ENCODE measurements around the gene SRD5A1.
A peak's percentile ranks its signal among the peaks of the same experiment; 100 is the strongest.

The SRD5A1 gene

DNA sequence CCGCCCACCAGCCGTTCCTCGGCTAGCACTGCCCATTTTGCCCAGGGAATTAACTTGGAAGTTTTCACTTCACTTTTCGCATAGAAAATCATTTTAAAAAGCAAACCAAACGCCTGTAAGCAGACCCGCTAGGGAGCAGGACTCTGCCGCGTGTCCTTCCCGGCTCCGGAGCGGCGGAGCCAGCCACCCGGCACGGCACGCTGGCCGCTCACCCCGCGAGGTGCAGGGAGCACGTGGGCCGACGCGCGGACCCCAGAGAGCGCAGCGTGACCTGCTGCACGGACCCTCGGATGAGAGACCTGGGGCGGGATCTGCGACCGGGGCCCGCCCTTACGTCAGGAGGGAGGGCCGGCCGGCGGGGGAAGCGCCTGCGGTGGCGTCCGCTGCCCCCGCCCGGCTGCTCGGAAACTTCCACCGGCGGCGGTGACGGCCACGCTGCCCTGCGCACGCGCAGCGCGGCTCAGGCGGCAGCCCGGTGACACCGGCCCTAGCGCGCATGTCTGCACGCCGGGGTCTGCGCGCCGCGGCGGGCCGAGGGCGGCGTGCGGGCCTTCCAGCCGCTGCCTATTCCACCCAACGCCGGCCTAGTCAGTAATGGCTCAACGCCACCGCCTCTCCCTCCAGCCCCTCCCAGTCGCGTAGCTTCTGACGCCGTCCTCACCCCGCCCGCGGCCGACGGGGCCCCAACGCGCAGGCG lies 79.5 kb downstream of the SRD5A1 start:
- DNase-seq (ENCODE audit: low read depth, low spot score), result peak; percentile 98

DNA sequence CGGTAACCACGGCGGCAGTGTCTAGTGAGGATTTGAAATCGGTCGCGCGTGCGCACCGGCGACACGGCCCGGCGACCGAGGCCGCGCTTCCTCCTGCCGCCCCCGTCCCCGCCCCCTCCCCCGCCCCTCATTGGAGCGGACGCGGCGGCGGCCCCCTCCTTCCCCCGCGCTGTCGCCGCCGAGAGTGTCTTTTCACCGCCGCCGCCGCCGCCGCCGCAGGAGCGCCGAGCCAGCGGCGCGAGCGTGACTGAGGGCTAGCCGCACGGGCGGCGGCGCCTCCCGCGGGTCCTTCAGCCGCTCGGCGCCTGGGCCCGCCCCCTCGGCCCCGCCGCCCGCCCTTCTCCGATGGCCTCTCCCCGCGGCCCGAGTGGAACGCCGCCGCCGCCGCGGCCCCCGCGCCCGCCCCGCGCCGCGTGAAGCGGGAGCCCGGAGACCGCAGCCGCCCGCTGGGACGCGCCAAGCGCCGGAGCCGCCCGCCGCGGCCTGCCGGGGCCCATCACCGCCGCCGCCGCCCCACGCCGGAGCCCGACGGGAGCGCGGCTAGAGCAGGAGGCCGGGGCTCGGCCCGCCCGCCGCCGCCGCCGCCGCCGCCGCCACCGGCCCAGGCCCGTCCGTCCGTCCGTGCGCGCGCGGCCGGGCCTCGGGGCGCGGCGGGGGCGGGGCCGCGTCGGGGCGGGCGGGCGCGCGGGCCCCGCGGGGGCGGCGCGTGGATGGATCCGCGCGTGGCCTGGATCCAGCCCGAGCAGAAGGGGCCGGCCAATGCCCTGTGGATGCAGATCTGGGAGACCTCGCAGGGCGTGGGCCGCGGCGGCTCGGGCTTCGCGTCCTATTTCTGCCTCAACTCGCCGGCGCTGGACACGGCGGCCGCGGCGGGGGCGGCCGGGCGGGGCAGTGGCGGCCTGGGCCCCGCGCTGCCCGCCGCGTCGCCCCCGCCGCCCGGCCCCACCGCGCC lies 80.3 kb downstream of the SRD5A1 start, which contains the start of gene TENT4A:
Gene TENT4A, plus strand, starts transcription at position 159 of the 952 bp plus-strand sequence. Its CDS starts 552 bp downstream, at position 711.
- no peak for DNase-seq (ENCODE audit: low read depth, low spot score)

DNA sequence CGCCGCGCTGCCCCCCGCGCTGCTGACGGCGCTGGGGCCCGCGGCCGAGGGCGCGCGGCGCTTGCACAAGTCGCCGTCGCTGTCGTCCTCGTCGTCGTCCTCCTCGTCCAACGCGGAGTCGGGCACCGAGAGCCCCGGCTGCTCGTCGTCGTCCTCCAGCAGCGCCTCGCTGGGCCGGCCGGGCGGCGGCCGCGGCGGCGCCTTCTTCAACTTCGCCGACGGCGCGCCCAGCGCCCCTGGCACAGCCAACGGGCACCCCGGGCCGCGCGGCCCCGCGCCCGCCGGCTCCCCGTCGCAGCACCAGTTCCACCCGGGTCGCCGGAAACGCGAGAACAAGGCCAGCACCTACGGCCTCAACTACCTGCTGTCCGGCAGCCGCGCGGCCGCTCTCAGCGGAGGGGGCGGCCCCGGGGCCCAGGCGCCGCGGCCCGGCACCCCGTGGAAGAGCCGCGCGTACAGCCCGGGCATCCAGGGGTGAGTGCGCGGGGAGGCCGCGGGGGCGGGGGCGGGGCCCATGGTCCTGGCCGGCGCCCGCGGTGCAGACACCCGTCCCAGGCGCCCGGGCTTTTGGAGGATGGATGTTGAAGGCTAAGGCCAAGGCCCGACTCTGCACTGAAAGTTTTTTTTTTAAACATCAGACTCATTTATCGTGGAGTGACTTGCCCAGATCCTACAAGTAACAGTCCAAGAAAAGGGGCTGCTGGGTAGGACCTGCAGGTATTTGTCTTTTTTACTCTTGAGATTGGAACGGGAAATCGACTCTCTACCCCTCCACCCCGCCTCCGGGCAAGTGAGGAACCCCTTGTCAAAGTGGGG lies 81.2 kb downstream of the SRD5A1 start:
- no peak for DNase-seq (ENCODE audit: low read depth, low spot score)

DNA sequence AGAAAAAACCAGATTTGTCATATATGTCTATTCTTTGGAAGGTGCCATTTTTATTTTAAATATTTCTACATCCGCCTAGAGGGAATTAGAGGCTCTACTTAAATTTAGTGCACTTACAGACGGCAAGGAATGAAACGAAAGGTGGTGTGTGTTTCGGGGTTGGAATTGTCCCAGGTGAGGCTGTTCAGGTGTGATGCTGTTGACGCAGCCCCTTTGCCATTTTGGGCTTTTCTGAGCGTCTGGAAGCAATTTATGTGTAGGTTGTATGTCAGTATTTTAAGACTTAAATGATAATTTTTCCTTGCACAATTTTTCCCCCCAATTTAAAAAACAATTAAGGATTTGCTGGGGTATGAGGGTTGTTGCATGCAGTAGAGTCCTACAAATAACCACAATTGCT lies 82.0 kb downstream of the SRD5A1 start:
- DNase-seq (ENCODE audit: low read depth, low spot score), result no peak

DNA sequence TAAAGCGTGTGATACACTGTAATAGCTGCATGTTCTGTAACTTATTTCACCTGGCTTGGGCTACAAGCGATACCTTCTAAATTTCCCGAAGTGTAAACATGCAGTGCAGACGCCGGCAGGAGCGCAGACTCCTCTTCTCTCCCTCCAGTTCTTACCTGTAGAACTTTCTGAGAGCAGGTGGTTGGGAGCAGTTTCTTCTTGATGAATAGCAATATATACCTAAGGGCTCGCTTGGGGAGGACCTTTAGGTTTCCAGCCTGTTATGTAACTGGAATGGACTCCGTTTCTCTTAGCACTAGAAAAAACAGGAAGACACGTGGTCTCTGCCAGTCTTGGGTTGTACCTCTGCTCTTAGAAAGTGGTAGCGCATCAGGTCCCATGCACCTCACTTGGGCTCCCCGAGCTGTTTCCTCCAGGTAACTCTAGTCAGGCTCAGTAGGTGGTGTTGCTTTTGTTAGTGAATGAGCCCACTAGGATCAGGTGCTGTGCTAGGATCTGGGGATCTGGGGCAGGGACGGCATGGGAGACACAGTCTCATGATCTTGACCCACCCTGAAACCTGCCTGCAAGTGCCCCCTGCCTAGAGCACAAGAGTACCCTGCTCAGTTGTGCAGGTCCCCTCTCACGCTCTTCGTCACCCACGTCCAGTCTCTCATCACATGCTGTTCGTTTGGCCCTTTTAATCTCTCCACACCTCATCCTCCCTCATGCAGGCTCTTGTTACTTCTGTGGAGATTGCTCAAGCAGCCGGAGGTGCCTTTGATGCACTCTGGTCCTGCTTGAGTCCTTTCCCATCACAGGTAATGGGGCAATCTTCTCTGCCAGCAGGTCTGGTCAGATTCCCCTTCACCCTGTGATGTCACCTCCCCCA lies 82.8 kb downstream of the SRD5A1 start:
- DNase-seq (ENCODE audit: low read depth, low spot score), result no peak

DNA sequence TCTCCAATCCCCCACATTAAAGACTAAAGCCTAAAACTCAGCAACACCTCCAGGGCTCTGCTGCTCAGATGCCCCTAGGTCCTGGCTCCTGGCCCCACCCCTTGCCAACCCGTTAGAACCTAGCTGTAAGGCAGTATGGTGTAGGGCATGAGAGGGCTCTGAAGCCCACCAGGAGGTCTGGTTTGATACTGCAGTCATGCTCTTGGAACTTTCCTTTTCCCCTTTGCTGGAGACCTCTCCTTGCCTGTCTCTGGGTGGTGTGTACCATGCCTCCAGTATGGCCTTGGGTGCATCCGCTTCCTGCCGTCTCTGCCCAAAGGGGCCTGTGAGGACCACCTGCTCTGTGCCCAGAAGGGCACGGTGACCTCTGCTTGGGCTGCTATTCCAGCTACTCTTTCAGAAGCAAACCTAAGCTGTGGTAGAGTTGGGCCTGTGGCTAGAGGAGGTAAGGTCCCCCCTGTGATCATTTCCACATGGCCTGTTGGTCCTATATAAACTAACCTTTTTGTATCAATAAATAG lies 83.4 kb downstream of the SRD5A1 start:
- no peak for DNase-seq (ENCODE audit: low read depth, low spot score)

DNA sequence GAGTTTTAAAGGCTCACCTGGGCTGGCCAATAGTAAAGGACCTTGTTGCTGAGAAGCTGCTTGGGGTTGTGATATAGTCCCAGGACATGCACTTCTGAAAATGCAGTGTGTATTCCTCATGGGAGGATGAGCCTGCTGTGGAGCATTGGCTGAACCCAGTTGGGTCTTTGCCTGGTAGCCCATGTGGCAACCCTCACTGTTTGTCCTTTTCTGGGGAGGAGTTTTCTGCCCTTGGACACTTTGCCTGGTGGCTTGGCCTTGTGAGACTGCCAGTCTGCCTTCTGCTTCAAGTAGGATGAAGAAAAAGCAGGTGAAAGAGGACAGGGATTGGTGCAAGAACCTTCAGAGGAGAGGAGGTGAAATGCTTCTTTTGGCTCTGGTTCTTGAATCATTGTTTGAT lies 84.0 kb downstream of the SRD5A1 start:
- no peak for DNase-seq (ENCODE audit: low read depth, low spot score)

DNA sequence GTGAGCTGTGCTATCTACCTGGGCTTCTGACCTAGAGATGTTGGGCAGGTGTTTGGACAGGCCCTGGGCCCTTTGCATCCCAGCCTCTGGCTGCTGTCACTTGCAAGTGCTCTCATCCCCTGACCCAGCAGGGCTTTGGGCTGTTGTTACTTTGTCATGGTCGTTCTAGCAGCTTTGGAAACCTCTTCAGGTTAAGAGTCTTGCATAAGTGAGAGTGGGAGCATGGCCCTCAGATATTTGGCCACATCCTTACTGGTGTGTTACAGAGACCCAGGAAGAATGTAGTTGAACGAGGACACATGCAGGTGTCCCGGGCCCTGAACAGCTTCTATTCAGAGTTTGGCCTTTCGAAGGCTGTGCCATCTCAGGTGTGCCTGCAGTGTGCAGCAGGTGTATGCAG lies 84.4 kb downstream of the SRD5A1 start:
- no peak for DNase-seq (ENCODE audit: low read depth, low spot score)

DNA sequence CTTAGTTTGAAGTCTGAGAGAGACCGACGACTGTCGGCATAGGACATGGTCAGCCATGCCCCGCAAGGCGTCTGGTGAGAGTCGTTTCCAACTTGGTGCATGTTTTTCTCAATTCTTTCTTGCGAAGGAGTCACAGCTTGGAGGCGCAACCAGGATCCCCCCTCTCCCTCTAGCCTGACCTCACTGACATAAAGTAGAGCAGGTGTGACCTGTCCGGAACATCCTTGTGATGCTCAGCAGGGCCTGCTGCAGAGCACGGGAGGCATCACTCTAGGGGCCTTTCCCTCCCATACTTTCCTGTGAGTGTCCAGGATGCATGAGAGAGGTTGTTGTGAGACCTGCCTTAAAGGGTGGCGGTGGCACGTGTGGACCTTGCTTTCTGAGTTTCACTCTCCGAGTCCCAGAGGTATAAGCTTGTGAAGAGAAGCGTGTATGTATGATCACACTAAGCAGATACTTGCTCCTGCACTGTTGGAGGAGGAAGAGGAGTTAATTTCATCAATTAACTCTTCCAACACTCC lies 85.0 kb downstream of the SRD5A1 start:
- DNase-seq (ENCODE audit: low read depth, low spot score), result no peak

DNA sequence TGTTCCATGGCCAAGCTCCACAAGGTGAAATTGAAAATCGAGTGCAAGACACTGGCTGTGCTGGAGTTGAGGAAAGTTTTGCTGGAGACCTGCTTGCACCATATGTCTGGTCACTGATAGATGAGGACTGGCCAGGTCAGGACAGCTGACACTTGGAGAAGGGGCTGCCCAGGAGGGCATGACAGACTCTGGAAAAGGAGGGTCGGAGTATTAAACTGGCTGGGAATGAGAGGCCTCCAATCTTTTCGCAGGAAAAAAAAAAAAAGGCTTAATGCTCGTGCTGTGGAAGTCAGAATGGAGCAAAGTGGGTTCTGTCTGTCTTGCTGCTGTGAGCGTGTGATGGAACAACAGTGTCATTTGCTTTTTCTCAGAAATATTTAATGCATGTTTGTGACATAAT lies 85.5 kb downstream of the SRD5A1 start:
- DNase-seq (ENCODE audit: low read depth, low spot score), result no peak

DNA sequence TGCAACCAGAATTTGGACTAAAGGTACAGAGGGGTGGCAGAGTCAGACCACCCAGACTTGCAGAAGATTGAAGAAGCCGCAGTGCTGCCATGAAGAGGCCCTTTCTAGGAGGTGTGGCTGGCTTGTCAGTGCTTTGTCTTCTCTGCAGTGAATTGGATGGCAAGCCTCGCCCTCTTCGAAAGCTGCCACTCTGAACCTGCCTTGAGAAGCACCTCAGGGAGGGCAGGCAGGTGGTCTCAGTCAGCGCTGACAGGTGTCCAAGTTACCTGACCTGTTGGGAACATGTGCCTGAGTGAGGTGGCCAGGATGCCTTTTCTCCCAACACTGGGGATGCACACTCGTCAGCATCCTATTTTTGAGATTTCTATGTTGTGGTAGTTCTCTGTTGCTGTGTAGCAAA lies 86.2 kb downstream of the SRD5A1 start:
- no peak for DNase-seq (ENCODE audit: low read depth, low spot score)

DNA sequence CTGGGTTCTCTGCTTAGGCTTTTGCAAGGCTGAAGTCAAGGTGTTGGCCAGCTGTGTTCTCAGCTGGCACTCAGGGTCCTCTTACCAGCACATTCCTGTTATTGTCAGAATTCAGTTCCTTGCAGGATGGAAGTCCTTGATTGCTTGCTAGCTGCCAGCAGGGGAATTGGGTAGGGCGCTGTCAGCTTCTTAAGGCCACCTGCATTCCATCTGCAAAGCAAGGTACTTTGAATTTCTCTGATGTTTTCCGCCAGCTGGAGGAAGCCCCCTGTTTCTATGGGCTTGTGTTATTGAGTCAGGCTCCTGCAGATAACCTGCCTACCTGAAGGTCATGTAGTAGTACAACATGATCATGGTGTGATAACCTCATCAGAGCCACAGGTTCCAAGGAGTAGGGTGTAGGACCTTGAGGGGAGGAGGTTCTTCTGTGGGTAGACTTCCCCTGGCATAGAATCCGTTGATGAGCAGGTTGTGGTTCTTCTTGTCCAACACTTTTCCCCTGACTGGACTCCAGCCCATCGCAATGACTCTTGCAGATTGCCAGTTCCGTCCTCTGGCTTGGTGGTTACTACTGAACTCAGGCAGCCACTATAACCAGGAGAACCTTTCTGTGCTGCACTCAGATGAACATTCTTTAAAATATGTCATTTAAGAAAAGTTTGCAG lies 86.8 kb downstream of the SRD5A1 start:
- DNase-seq (ENCODE audit: low read depth, low spot score), result no peak

DNA sequence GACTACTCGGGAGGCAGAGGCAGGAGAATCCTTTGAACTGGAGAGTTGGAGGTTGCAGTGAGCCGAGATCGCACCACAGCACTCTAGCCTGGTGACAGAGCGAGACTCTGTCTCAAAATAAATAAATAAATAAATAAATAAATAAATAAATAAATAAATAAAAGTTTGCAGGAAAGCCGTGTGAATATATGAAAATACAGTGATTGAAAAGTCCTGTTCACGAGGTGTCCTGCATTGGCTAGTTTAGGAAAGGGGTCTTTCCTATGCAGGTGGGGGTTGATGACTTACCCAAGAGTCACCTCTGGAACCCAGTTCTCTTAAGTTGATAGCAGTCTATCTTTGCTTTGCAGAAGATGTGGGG lies 87.3 kb downstream of the SRD5A1 start:
- no peak for DNase-seq (ENCODE audit: low read depth, low spot score)

DNA sequence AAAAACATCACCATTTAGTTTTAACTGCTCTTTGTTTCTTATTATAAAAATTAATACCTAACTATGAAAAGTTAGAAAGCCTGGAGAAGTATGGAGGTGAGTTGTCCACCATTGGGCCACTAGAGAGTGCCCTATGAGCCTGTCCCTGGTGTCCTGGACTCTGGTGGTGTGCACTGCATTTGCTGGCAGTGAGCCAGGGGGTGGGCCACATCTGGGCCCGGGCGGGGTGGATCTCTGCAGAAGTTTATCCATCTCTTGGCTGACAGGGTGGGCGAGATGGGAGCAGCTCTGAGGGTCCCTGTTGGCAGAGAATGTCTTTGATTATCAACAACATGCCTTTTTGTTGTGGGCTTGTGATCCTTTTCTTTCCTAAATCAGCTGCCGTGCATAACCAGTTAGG lies 88.2 kb downstream of the SRD5A1 start:
- no peak for DNase-seq (ENCODE audit: low read depth, low spot score)

DNA sequence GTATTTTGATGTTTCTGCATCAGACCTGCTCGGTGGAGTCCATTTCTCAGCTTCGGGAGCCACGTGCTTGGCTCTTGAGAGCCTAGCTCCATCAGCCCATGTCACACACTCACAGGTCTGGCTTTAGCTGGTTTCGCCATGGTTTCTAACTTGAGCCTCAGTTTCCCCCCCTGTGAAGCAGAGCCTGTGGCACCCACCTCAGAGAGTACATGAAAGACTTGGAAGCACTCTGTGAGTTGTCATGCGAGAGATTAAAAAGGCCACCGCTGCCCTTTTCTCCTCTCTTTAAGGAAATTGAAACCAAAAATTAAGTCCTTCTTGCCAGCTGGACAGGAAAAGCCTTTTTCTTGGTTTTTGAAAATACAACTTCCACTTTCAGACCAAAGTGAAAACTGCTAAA lies 88.8 kb downstream of the SRD5A1 start:
- no peak for DNase-seq (ENCODE audit: low read depth, low spot score)

DNA sequence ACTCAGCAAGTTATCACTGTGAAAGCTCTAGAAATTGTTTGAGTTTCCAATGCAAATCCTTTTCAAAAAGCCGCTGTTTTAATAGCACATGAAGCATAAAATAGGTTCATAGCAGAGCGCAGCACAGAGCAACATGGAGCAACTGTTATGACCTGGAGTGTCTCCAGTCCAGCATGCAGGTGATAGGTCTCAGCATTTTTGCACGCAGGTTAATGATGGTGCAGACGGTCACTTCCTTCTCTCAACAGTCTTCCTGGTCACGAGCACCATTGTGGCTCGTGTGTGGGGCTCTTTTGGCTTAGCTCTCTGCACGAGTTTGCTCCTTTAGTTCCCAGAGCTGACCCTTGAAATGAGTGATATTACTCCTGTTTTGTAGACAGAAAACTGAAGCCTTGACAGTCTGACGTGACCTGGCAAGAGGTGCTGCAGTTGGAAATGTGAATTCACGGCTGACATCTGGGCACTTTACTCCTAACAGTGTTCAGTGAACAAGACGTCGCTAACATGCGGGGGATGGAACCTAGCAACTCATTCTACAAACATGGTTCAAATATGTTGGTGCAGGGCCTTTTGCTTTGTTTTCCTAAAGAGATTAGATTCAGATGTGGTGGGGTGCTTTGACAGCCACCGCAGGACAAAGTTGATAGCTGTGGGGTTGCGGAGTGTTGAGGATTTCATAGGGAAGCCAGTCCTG lies 90.0 kb downstream of the SRD5A1 start:
- DNase-seq (ENCODE audit: low read depth, low spot score), result no peak

DNA sequence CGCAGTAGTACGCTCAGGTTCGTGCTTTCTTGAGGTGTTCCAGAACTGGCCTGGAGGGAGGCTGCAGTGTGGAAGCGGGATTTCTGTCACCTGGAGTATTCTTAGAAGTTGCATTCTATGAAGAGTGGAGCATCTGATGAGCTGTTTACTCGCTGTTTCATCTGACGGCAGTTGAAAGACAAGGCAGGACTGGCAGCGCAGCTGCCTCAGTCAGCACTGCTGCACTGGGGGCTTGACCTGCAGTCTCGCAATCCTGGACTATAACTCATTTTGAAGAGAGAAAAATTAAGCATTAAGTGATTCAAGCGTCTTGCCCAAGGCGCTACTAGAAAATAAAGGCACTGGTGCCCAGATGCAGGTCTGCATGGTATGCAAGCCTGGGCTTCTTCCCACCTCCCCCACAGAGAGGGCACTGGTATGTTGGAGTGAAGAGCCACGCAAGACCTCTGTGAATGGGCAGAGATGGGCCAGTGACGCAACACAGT lies 90.6 kb downstream of the SRD5A1 start:
- DNase-seq (ENCODE audit: low read depth, low spot score), result no peak
